Transverse colon (tissue), 4 donors: ENCODE measurements around the gene RFX1. TPM values are rescaled to one million over a fixed set of nuclear protein-coding genes. Genes with fewer than 3 reads are reported as not detected.

ENCODE experiments used
- DNase-seq: peaks from one replicate; pipeline ENCODE4 v3.0.0-alpha.2; 2019
- H3K27ac ChIP-seq, 4 donors: fragments of 200-600 bp; sonication (generic); 2 replicates each; pipeline ENCODE4 v1.5.1; 2016 to 2018; ENCODE audit warnings: inconsistent platforms in 4 of 4
- H3K27me3 ChIP-seq: fragments of 200-600 bp; sonication (generic); 2 replicates; pipeline ENCODE4 v1.5.1; 2017; ENCODE audit warnings: inconsistent platforms
- H3K36me3 ChIP-seq, 4 donors: fragments of 200-600 bp; sonication (generic); 2 replicates each; pipeline ENCODE4 v1.5.1; 2017 to 2019; ENCODE audit warnings: inconsistent platforms in 4 of 4
- H3K4me1 ChIP-seq, 4 donors: fragments of 200-600 bp; sonication (generic); 2 replicates each; pipeline ENCODE4 v1.5.1; 2017 to 2020; ENCODE audit warnings: inconsistent platforms in 4 of 4
- H3K4me3 ChIP-seq, 4 donors: fragments of 200-600 bp; sonication (generic); 1 replicate in 1 of 4; 2 replicates in 3 of 4; pipeline versions ENCODE4 v1.5.1 to v1.6.1; 2017 to 2019; ENCODE audit warnings: inconsistent platforms in 4 of 4
- H3K9me3 ChIP-seq, 2 donors: fragments of 200-600 bp; sonication (generic); 2 replicates each; pipeline ENCODE4 v1.5.1; 2017 to 2019; ENCODE audit warnings: inconsistent platforms in 2 of 2
- CTCF ChIP-seq, 5 experiments: fragments of 200-600 bp in 3 of 5; fragments of 450-650 bp in 2 of 5; sonication (generic) in 3 of 5; IDR thresholded peaks; 1 replicate in 2 of 5; 2 replicates in 3 of 5; pipeline ENCODE4 v1.5.1; 2016 to 2017; ENCODE audit warnings: antibody characterized with exemption in 5 of 5, inconsistent platforms in 3 of 5, mild to moderate bottlenecking in 2 of 5, moderate library complexity in 1 of 5
- EP300 ChIP-seq: sonication (generic); formaldehyde crosslinking; IDR thresholded peaks from one replicate; pipeline ENCODE4 v1.6.1; 2017; ENCODE audit warnings: antibody characterized with exemption, low read depth
- POLR2A ChIP-seq: fragments of 450-650 bp; IDR thresholded peaks from one replicate; pipeline ENCODE4 v1.6.1; 2016; ENCODE audit warnings: antibody characterized with exemption, mild to moderate bottlenecking, moderate library complexity
- POLR2AphosphoS5 ChIP-seq, 3 donors: sonication (generic); formaldehyde crosslinking; IDR thresholded peaks; one replicate each; pipeline ENCODE4 v1.6.1; 2016; ENCODE audit warnings: antibody characterized with exemption in 3 of 3
- WGBS, 2 donors: methylation state at CpG; one replicate each; pipeline ENCODE4 v1.1.5; 2018; ENCODE audit warnings: low coverage in 1 of 2; 5-methylcytosine and 5-hydroxymethylcytosine counted together
- in situ Hi-C, 4 donors: fragments of 200-750 bp; cut with MboI; loops; one replicate each; pipeline versions ENCODE4 v1.15.0 to v1.15.1; 2017; ENCODE audit warnings: low sequenced_read_pairs in 3 of 4, low pct_ligation_motif_present in 1 of 4, low pct_unique_long_range_greater_than_20kb in 1 of 4
- intact Hi-C: fragments of 100-400 bp; cut with DNase I; formaldehyde crosslinking; loops from one replicate; pipeline ENCODE4 v1.15.1; 2023; ENCODE audit warnings: low total_unique reads
- total RNA-seq, 4 donors: library from RNA; depleted of rRNA; stranded (reverse); fragments of >200 nt; gene quantifications; one replicate each; pipeline ENCODE4 v1.1.0, GENCODE V29; 2016

The RFX1 gene
- total RNA-seq, 4 donors from 2014 or later = 3.7 to 9.0 (median 8.1) TPM

DNA sequence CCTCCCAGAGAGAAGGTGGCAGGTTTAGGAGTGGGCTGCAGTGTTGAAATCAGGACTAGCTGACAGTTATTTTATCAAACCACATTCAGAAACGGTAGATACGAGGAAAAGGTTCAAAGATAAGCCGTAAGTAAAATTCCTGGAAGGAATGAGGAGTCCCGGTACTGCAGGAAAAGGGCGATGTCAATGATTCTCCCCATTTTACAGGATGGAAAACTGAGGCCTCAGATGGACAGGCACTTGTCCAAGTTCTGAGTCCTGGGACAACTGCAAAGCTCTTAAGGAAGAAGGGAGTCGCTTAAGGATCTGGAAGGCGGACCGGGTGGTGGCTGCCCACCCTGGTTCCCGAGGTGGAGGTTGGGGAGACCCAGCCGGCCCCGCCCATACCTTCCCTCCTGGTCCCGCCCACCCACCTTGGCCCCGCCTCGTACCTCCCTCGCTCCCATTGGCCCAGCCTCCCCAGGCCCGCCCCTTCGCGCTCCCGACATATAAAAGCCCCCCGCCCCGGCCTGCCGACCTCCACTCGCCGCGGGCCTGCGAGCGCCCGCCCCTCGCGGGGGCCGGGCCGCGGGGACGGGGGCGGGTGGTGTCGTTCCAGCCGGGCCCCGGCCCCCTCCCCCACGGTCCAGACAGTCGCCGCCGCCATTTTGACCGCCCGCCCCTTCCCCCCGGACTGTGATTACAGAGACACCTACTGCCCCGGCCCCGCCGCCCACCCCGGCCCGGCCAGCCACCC lies 603 bp downstream of the RFX1 start:
- peak overlapping the region; percentile 94 to 98 (median 96) for H3K4me3 ChIP-seq
- peak in 2 of 3 donors; percentile 54 to 65 for TF ChIP-seq POLR2AphosphoS5 (IDR thresholded peaks at IDR 0.05)
- TF ChIP-seq EP300 = no peak
- peak; percentile 8 for TF ChIP-seq POLR2A
- TF ChIP-seq CTCF (IDR thresholded peaks at IDR 0.05) = no peak
- H3K27ac ChIP-seq = peak overlapping the region; percentile 100
- 5 to 21% methylated on average over 5 to 29 of the region's 50 CpGs for WGBS, 2 donors
- DNase-seq = peak; percentile 96
- no peaks in the 10 kb centered on the region for H3K27me3 ChIP-seq
- H3K36me3 ChIP-seq = no peaks in the 10 kb centered on the region
- no peaks in the 10 kb centered on the region for H3K9me3 ChIP-seq
- intact Hi-C loops (no loop called here), in situ Hi-C loops (no loop called here)
- peaks cover 4 to 34% (median 29%) of the 10 kb centered on the region in 4 donors for H3K4me1 ChIP-seq

DNA sequence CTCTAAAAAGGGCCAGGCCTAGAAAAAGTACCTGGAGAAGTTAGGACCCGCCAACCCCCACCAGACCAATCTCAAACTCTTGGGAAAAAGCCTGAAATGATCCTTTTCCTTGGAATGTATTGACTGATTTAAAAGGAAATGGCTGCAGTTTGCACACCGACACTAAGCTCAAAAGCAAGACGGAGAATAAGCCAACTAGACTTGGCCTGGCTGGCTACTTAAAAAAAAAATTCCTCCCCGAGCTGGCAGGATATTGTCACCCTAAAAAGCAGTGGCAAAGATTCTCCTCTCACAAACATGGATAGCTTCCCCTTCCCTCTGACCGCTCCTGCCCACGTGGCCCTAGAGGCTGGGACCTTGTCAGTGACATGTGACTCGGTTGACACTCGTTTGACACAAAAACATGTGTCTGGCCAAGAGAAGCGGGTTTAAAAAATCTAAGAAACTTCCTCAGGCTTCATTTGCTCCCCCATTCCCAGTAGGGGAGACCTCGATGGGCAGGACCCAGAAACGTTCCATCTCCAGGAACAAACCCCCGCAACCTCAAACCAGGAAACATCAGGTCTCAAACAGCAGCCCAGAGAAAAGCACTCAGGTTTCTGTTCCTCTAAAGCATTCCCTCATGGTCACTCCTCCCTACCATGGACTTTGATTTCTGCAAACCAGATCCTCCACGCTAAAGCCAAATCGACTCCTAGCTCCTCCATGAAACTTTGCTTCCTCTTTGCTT lies 1.3 kb downstream of the RFX1 start:
- 18 to 47% methylated on average over 2 to 14 of the region's 14 CpGs for WGBS, 2 donors
- intact Hi-C loops = no loop called here
- peak; percentile 66 for DNase-seq
- H3K27me3 ChIP-seq = no peaks in the 10 kb centered on the region
- in situ Hi-C loops = no loop called here
- TF ChIP-seq EP300 = no peak
- peak; percentile 1 for TF ChIP-seq POLR2A
- no peaks in the 10 kb centered on the region for H3K36me3 ChIP-seq
- peak overlapping the region; percentile 100 for H3K27ac ChIP-seq
- H3K9me3 ChIP-seq = no peaks in the 10 kb centered on the region
- peak overlapping the region in 2 of 4 donors; percentile 95 to 98 for H3K4me3 ChIP-seq
- H3K4me1 ChIP-seq = peaks cover 4 to 34% (median 29%) of the 10 kb centered on the region in 4 donors

DNA sequence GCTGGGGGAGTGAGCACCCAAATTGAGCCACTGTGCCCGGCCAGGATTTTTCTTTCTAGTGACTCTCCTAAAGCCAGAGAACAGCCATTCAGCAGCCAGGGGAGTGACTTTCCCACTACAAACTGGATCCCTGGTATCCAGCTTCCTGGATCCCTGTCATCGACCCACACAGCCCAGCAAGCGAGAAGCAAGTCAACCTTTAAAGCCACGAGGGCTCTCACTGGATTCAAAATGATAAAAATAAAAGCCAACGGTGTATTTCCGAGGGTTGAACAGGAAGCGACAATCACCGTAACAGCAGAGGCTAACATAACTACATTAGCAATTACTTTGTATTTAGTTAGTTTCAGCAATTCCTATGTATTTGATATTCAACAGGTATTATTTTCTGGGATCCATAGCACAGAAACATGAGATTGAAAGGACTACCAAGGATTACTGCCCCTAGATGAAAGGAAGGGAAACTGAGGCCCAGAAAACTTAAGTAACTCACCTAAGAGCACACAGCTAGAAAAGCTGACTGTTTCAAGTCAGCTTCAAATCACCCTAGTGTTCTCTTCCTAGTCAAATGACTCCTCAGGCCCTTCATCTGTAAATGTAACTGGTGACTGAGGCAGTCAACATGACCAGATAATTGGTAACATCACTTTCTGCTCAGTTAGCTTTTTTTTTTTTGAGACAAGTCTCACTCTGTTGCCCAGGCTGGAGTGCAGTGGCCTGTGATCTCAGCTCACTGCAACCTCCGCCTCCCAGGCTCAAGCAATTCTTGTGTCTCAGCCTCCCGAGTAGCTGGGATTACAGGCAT lies 2.7 kb downstream of the RFX1 start:
- intact Hi-C loops = no loop called here
- H3K27ac ChIP-seq = peak overlapping the region; percentile 100
- in situ Hi-C loops = no loop called here
- H3K4me1 ChIP-seq = peaks cover 4 to 34% (median 29%) of the 10 kb centered on the region in 4 donors
- no peak for TF ChIP-seq POLR2A
- TF ChIP-seq EP300 = no peak
- TF ChIP-seq POLR2AphosphoS5 (IDR thresholded peaks at IDR 0.05) = no peak
- TF ChIP-seq CTCF (IDR thresholded peaks at IDR 0.05) = no peak
- peaks cover 0 to 4% of the 10 kb centered on the region in 2 donors for H3K9me3 ChIP-seq
- H3K36me3 ChIP-seq = no peaks in the 10 kb centered on the region
- 55 to 67% methylated on average over 5 to 10 of the region's 10 CpGs for WGBS, 2 donors
- H3K27me3 ChIP-seq = no peaks in the 10 kb centered on the region
- DNase-seq = no peak
- H3K4me3 ChIP-seq = no peak overlapping the region

GRCh38 chr19:14002571-14003250 lies 3.4 kb downstream of the RFX1 start:
- no peak for DNase-seq
- Histone ChIP-seq H3K4me1 (peaks cover 4 to 34% (median 29%) of the 10 kb centered on the region in 4 donors), H3K27ac (peak overlapping the region; percentile 100), H3K27me3 (no peaks in the 10 kb centered on the region), H3K4me3 (no peak overlapping the region), H3K36me3 (no peaks in the 10 kb centered on the region), H3K9me3 (peaks cover 0 to 4% of the 10 kb centered on the region in 2 donors)
- in situ Hi-C loops (no loop called here), intact Hi-C loops (no loop called here)
- 51 to 66% methylated on average over 8 to 12 of the region's 13 CpGs for WGBS, 2 donors
- no peak for TF ChIP-seq EP300
- no peak for TF ChIP-seq POLR2A
- TF ChIP-seq CTCF (IDR thresholded peaks at IDR 0.05) = no peak
- no peak for TF ChIP-seq POLR2AphosphoS5 (IDR thresholded peaks at IDR 0.05)
